PC-9 (cell line): ENCODE data around the gene TLE3.

Experiments used
- EZH2 ChIP-seq: fragments of 200-600 bp; sonication (generic); IDR thresholded peaks from 2 replicates; pipeline ENCODE4 v1.8.0; 2017; ENCODE audit warnings: antibody characterized with exemption, low read depth
- TF ChIP-seq, protein P1 (sequence below): fragments of 200-600 bp; sonication (generic); conservative IDR thresholded peaks from 2 replicates; pipeline ENCODE4 v1.6.1; 2017; ENCODE audit warnings: mixed run types, antibody characterized with exemption, mild to moderate bottlenecking, moderate library complexity

DNA sequence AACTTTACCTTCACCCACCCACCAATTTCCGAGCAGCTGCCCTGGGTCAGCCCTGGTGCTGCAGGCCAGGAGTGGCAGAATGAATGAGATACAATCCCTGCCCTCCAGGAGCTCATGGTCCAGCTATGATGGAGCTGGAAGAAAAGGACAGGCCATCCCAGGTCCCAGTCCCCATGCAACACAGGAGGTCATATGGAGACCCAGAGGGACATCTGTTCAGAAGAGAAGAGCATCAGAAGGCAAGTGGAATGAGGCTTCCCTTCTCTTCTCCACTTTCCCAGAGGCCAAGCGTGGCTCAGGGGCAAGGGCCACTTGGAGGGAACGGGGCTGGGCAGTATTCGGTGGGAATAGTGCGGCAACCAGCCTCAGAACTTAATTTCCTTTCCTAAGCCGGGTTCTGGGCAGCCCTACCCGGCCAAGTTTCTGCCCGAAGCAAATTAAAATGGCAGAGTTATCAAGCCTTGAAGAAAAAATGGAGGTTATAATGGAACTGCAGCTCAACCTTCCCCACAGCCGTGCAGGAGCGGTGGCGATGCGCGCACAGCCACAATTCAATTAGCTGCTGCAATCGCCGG, 35.9 kb downstream of the TLE3 start:
- TF ChIP-seq, protein P1, sequence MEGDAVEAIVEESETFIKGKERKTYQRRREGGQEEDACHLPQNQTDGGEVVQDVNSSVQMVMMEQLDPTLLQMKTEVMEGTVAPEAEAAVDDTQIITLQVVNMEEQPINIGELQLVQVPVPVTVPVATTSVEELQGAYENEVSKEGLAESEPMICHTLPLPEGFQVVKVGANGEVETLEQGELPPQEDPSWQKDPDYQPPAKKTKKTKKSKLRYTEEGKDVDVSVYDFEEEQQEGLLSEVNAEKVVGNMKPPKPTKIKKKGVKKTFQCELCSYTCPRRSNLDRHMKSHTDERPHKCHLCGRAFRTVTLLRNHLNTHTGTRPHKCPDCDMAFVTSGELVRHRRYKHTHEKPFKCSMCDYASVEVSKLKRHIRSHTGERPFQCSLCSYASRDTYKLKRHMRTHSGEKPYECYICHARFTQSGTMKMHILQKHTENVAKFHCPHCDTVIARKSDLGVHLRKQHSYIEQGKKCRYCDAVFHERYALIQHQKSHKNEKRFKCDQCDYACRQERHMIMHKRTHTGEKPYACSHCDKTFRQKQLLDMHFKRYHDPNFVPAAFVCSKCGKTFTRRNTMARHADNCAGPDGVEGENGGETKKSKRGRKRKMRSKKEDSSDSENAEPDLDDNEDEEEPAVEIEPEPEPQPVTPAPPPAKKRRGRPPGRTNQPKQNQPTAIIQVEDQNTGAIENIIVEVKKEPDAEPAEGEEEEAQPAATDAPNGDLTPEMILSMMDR, result no peak
- TF ChIP-seq EZH2, result no peak
